Right atrium auricular region (tissue), 2 donors: ENCODE data around the gene POLR3GL. TPM values are rescaled to one million over a fixed set of nuclear protein-coding genes. Genes with fewer than 3 reads are reported as not detected.

Experiments
- DNase-seq: peaks from one replicate; pipeline ENCODE4 v3.0.0-alpha.2; 2019; ENCODE audit warnings: low spot score
- H3K27ac ChIP-seq, 2 donors: fragments of 200-600 bp; sonication (generic); 1 replicate in 1 of 2; 2 replicates in 1 of 2; pipeline ENCODE4 v1.5.1; 2016 to 2019
- H3K27me3 ChIP-seq, 2 donors: fragments of 200-600 bp; sonication (generic); one replicate each; pipeline versions ENCODE4 v1.5.1 to v1.6.0; 2017 to 2019
- H3K36me3 ChIP-seq: fragments of 200-600 bp; sonication (generic); one replicate; pipeline ENCODE4 v1.5.1; 2016
- H3K4me1 ChIP-seq, 2 donors: fragments of 200-600 bp; sonication (generic); one replicate each; pipeline versions ENCODE4 v1.5.1 to v1.6.0; 2017 to 2019
- H3K4me3 ChIP-seq, 2 donors: fragments of 200-600 bp; sonication (generic); 1 replicate in 1 of 2; 2 replicates in 1 of 2; pipeline ENCODE4 v1.5.1; 2017 to 2019; ENCODE audit warnings: mild to moderate bottlenecking in 1 of 2, moderate library complexity in 1 of 2
- H3K9me3 ChIP-seq, 2 donors: fragments of 200-600 bp; sonication (generic); one replicate each; pipeline ENCODE4 v1.5.1; 2019
- total RNA-seq, 2 donors: library from RNA; depleted of rRNA; stranded (reverse); fragments of >200 nt; gene quantifications; one replicate each; pipeline ENCODE4 v1.1.0, GENCODE V29; 2016
- TF ChIP-seq, protein P1 (sequence below), 2 donors: fragments of 200-600 bp; sonication (generic); IDR thresholded peaks; one replicate each; pipeline ENCODE4 v1.5.1; 2019; ENCODE audit warnings: antibody characterized with exemption in 2 of 2

Gene POLR3GL
- total RNA-seq, 2 donors from 2014 or later = 36.4 to 45.2 TPM

GRCh38 chr1:145986551-145986950 lies 22.1 kb downstream of the POLR3GL start:
- Histone ChIP-seq H3K36me3 (no peaks in the 10 kb centered on the region), H3K27ac (peak overlapping the region; percentile 96 to 98), H3K4me1 (peaks cover 0 to 64% of the 10 kb centered on the region in 2 donors), H3K9me3 (no peaks in the 10 kb centered on the region), H3K27me3 (no peaks in the 10 kb centered on the region), H3K4me3 (no peak overlapping the region)
- DNase-seq = no peak
- TF ChIP-seq, protein P1, sequence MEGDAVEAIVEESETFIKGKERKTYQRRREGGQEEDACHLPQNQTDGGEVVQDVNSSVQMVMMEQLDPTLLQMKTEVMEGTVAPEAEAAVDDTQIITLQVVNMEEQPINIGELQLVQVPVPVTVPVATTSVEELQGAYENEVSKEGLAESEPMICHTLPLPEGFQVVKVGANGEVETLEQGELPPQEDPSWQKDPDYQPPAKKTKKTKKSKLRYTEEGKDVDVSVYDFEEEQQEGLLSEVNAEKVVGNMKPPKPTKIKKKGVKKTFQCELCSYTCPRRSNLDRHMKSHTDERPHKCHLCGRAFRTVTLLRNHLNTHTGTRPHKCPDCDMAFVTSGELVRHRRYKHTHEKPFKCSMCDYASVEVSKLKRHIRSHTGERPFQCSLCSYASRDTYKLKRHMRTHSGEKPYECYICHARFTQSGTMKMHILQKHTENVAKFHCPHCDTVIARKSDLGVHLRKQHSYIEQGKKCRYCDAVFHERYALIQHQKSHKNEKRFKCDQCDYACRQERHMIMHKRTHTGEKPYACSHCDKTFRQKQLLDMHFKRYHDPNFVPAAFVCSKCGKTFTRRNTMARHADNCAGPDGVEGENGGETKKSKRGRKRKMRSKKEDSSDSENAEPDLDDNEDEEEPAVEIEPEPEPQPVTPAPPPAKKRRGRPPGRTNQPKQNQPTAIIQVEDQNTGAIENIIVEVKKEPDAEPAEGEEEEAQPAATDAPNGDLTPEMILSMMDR (IDR thresholded peaks at IDR 0.05) = no peak

DNA sequence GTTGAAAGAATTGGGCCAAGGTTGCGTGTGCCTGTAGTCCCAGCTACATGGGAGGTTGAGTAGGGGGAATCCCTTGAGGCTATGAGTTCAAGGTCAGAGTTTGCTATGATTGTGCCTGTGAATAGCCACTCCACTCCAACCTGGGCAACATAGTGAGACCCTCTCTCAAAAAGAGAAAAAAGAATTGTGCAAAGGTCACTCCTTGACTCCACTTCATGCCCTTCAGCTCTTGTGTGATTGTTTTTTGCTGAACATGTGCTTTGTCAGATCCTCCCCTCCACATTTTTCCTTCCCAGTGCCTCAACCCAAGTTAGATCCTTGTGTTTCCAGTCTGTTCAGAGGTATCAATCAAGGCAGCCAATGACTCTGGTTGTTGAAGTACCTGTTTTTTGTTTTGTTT lies 23.4 kb downstream of the POLR3GL start:
- TF ChIP-seq, protein P1 (IDR thresholded peaks at IDR 0.05) = no peak
- no peaks in the 10 kb centered on the region for H3K9me3 ChIP-seq
- no peak for DNase-seq
- no peak overlapping the region for H3K4me3 ChIP-seq
- peak overlapping the region; percentile 96 to 98 for H3K27ac ChIP-seq
- H3K4me1 ChIP-seq = peaks cover 0 to 63% of the 10 kb centered on the region in 2 donors
- H3K36me3 ChIP-seq = peaks cover 11% of the 10 kb centered on the region
- no peaks in the 10 kb centered on the region for H3K27me3 ChIP-seq

DNA sequence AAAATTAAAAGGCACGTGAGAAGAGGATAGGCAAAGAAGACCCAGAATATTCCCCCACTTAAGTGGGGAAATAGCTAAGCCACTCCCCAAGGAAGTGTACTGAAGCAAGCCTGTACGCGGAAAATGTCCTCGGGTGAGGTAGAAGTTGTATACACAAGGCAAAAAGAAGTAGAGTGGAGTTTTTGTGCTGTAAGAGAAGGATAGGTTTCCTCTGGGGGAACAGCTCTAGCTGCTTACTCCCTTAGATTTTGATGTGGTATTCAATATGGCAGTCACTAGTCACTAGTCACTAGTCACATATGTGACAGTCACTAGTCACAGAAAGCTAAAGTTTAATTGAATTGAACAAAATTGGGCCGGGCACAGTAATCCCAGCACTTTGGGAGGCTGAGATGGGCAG lies 24.3 kb downstream of the POLR3GL start:
- H3K27ac ChIP-seq = peak overlapping the region; percentile 96 to 98
- H3K27me3 ChIP-seq = no peaks in the 10 kb centered on the region
- no peak overlapping the region for H3K4me3 ChIP-seq
- no peaks in the 10 kb centered on the region for H3K9me3 ChIP-seq
- TF ChIP-seq, protein P1 (IDR thresholded peaks at IDR 0.05) = no peak
- H3K36me3 ChIP-seq = peaks cover 19% of the 10 kb centered on the region
- H3K4me1 ChIP-seq = peaks cover 0 to 60% of the 10 kb centered on the region in 2 donors
- no peak for DNase-seq

DNA sequence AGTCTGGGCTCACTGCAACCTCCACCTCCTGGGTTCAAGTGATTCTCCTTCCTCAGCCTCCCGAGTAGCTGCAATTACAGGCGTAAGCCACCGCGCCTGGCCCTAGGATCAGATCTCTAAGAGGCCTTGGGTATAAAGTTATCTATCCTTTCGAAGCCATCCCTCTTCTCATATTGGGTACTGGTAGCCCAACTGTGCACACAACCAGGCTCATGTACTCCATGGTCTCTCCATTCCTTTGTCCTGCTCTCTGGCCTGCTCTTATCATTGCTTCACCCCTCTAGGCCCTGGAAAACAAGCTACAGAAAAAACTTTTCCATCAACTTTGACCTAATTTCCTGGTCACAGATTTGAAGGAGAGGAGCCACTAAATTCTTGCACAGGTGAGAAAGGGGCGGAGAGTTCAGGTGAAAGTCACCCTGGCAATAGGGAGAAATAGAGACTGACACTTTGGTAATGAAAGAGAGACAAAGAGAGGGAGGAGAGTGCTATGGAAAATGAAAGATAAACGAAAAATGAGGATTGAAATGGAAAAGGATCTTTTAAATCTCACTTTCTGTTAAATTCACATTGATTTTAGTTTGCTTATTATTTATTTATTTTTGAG lies 25.9 kb downstream of the POLR3GL start:
- Histone ChIP-seq H3K4me1 (peaks cover 0 to 44% of the 10 kb centered on the region in 2 donors), H3K27ac (peak overlapping the region; percentile 98), H3K4me3 (no peak overlapping the region), H3K27me3 (no peaks in the 10 kb centered on the region), H3K9me3 (no peaks in the 10 kb centered on the region), H3K36me3 (peaks cover 35% of the 10 kb centered on the region)
- no peak for DNase-seq
- TF ChIP-seq, protein P1 (IDR thresholded peaks at IDR 0.05) = no peak

DNA sequence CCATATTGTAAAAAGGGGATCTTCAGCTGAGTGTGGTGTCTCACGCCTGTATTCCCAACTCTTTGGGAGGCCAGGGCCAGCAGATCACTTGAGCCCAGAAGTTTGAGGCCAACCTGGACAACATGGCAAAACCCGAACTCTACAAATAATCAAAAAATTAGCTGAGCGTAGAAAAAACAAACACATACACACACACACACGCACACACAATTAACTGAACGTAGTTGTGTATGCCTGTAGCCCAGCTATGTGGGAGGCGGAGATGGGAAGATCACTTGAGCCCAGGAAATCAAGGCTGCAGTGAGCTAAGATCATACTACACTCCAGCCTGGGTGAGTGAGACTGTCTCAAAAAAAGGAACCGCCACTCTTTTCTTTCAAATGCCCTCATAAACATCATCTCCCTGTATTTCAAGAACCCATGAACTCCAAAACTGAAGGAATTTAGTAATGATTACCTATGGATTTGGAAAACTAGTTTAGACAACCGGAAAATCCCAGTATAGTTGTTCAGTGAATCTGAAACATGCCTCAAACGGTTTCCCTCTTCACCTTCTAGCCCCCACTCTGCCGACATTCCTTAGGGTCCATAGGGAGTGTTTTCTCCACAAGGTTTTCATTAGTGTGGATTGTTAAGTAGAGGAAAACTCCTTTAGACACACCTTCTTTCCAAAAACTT lies 27.4 kb downstream of the POLR3GL start:
- Histone ChIP-seq H3K4me3 (peak overlapping the region; percentile 74 to 92), H3K4me1 (peaks cover 0 to 30% of the 10 kb centered on the region in 2 donors), H3K9me3 (no peaks in the 10 kb centered on the region), H3K27ac (peak overlapping the region; percentile 98), H3K27me3 (no peaks in the 10 kb centered on the region), H3K36me3 (peaks cover 45% of the 10 kb centered on the region)
- TF ChIP-seq, protein P1 (IDR thresholded peaks at IDR 0.05) = no peak
- no peak for DNase-seq
